H1 (cell line): ENCODE results near the gene LANCL1. TPM values are rescaled to one million over a fixed set of nuclear protein-coding genes. Genes with fewer than 3 reads are reported as not detected.

Experiments used
- CTCF ChIA-PET: fragments of 300-600 bp; sonication (Branson Sonifier 250); formaldehyde crosslinking; loops from one replicate; lab custom pipeline; 2021; ENCODE audit not compliant: partially characterized antibody; lab: Charles Lee
- POLR2A ChIA-PET: fragments of 300-600 bp; sonication (Branson Sonifier 250); formaldehyde crosslinking; loops from one replicate; lab custom pipeline; 2021; ENCODE audit warnings: inconsistent platforms; ENCODE audit not compliant: partially characterized antibody; lab: Charles Lee
- DNase-seq, 2 experiments: peaks; one replicate each; pipeline versions ENCODE4 v3.0.0 to v3.0.0-alpha.2; 2010 to 2022; ENCODE audit warnings: low spot score in 2 of 2, low read depth in 1 of 2, mixed read lengths in 1 of 2
- FAIRE-seq: peaks from 2 replicates; lab custom pipeline; 2011; peaks lifted over from hg19 to GRCh38; lab: Jason Lieb, UNC
- H2AFZ ChIP-seq: 2 replicates; pipeline ENCODE4 v1.8.1; 2012; ENCODE audit warnings: low read length, inconsistent platforms
- H2AK5ac ChIP-seq: 2 replicates; pipeline ENCODE4 v1.6.1; 2013; ENCODE audit warnings: low read depth, low read length
- H2BK120ac ChIP-seq: replicated peaks from 2 replicates; pipeline ENCODE3; 2013; ENCODE audit warnings: low read depth, low read length, inconsistent platforms
- H2BK12ac ChIP-seq: 2 replicates; pipeline ENCODE4 v1.6.1; 2013; ENCODE audit warnings: low read depth, low read length
- H2BK15ac ChIP-seq: 2 replicates; pipeline ENCODE4 v1.6.1; 2013; ENCODE audit warnings: low read length
- H2BK20ac ChIP-seq: 2 replicates; pipeline ENCODE4 v1.6.1; 2013; ENCODE audit warnings: low read length
- H2BK5ac ChIP-seq: 2 replicates; pipeline ENCODE4 v1.6.1; 2013; ENCODE audit warnings: low read depth, low read length
- H3K14ac ChIP-seq: 2 replicates; pipeline ENCODE4 v1.6.1; 2013; ENCODE audit warnings: inconsistent platforms; ENCODE audit not compliant: insufficient read length
- H3K18ac ChIP-seq: 2 replicates; pipeline ENCODE4 v1.6.1; 2013; ENCODE audit warnings: low read length; ENCODE audit errors: extremely low read depth
- H3K23ac ChIP-seq: 2 replicates; pipeline ENCODE4 v1.6.1; 2013; ENCODE audit warnings: inconsistent platforms; ENCODE audit not compliant: insufficient read length
- H3K23me2 ChIP-seq: 2 replicates; pipeline ENCODE4 v1.6.1; 2013; ENCODE audit warnings: low read depth, low read length
- H3K27ac ChIP-seq: 2 replicates; pipeline ENCODE4 v1.6.1; 2011; ENCODE audit warnings: low read depth, low read length, inconsistent platforms
- H3K27me3 ChIP-seq, 4 experiments: replicated peaks in 1 of 4; 1 replicate in 1 of 4; 2 replicates in 3 of 4; pipeline versions ENCODE4 v1.6.1 to v1.8.1; 2011 to 2013; ENCODE audit warnings: low read length in 3 of 4, mild to moderate bottlenecking in 3 of 4, inconsistent platforms in 2 of 4, mixed read lengths in 2 of 4, moderate library complexity in 1 of 4; ENCODE audit not compliant: control insufficient read depth in 3 of 4, insufficient read depth in 3 of 4; ENCODE audit errors: extremely low read depth in 1 of 4
- H3K36me3 ChIP-seq, 4 experiments: 2 replicates each; pipeline versions ENCODE4 v1.6.1 to v1.8.1; 2011 to 2013; ENCODE audit warnings: mild to moderate bottlenecking in 4 of 4, low read length in 3 of 4, moderate library complexity in 2 of 4, control low read depth in 1 of 4, inconsistent platforms in 1 of 4; ENCODE audit not compliant: insufficient read depth in 4 of 4, control insufficient read depth in 2 of 4
- H3K4ac ChIP-seq: replicated peaks from 2 replicates; pipeline ENCODE3; 2013; ENCODE audit warnings: low read length, low read depth, mixed read lengths, inconsistent platforms; ENCODE audit not compliant: insufficient read length
- H3K4me1 ChIP-seq, 4 experiments: replicated peaks in 1 of 4; 1 replicate in 1 of 4; 2 replicates in 3 of 4; pipeline versions ENCODE4 v1.6.1 to v1.8.1; 2011 to 2013; ENCODE audit warnings: low read length in 3 of 4, inconsistent platforms in 2 of 4, mixed read lengths in 1 of 4; ENCODE audit not compliant: insufficient read depth in 4 of 4, control insufficient read depth in 3 of 4
- H3K4me2 ChIP-seq, 2 experiments: 2 replicates each; pipeline versions ENCODE4 v1.6.1 to v1.8.1; 2011 to 2013; ENCODE audit warnings: low read depth in 2 of 2, low read length in 2 of 2, control low read depth in 1 of 2, inconsistent platforms in 1 of 2, mild to moderate bottlenecking in 1 of 2; ENCODE audit not compliant: insufficient read depth in 1 of 2
- H3K4me3 ChIP-seq, 4 experiments: fragments of 200-600, 300-600 bp in 1 of 4; sonication (generic), shearing (Covaris generic), sonication (Bioruptor Twin) in 1 of 4; 2 replicates each; pipeline versions ENCODE4 v1.5.1 to v1.8.1; 2011 to 2016; ENCODE audit warnings: low read length in 4 of 4, low read depth in 3 of 4, control low read depth in 2 of 4, inconsistent platforms in 2 of 4, mild to moderate bottlenecking in 2 of 4, mixed read lengths in 1 of 4, moderate library complexity in 1 of 4; ENCODE audit not compliant: insufficient read depth in 2 of 4; ENCODE audit errors: extremely low read depth in 1 of 4
- H3K56ac ChIP-seq: replicated peaks from 2 replicates; pipeline ENCODE3; 2013; ENCODE audit warnings: low read depth, mild to moderate bottlenecking, mixed read lengths, low read length, inconsistent platforms; ENCODE audit not compliant: insufficient read length
- H3K79me1 ChIP-seq: 2 replicates; pipeline ENCODE4 v1.6.1; 2013; ENCODE audit warnings: low read depth, low read length, control low read depth
- H3K79me2 ChIP-seq, 2 experiments: 2 replicates each; pipeline versions ENCODE4 v1.6.1 to v1.8.1; 2012 to 2013; ENCODE audit warnings: low read length in 2 of 2, mild to moderate bottlenecking in 2 of 2, inconsistent platforms in 1 of 2; ENCODE audit not compliant: insufficient read depth in 2 of 2, control insufficient read depth in 1 of 2
- H3K9ac ChIP-seq, 4 experiments: replicated peaks in 1 of 4; 1 replicate in 1 of 4; 2 replicates in 3 of 4; pipeline versions ENCODE4 v1.6.1 to v1.8.1; 2011 to 2013; ENCODE audit warnings: low read depth in 3 of 4, low read length in 3 of 4, control low read depth in 2 of 4, mild to moderate bottlenecking in 2 of 4, moderate library complexity in 2 of 4, inconsistent platforms in 1 of 4; ENCODE audit errors: extremely low read depth in 1 of 4
- H3K9me3 ChIP-seq, 2 experiments: 2 replicates each; pipeline versions ENCODE4 v1.6.1 to v1.8.1; 2012 to 2013; ENCODE audit warnings: mild to moderate bottlenecking in 2 of 2, moderate library complexity in 2 of 2, control low read depth in 1 of 2, inconsistent platforms in 1 of 2, low read depth in 1 of 2, low read length in 1 of 2, mixed read lengths in 1 of 2; ENCODE audit not compliant: insufficient read depth in 2 of 2
- H4K20me1 ChIP-seq, 2 experiments: replicated peaks in 1 of 2; 2 replicates each; pipeline versions ENCODE3 to v1.8.1; 2011 to 2013; ENCODE audit warnings: inconsistent platforms in 2 of 2, low read length in 2 of 2, mild to moderate bottlenecking in 1 of 2; ENCODE audit not compliant: insufficient read depth in 2 of 2, control insufficient read depth in 1 of 2
- H4K5ac ChIP-seq: 2 replicates; pipeline ENCODE4 v1.6.1; 2013; ENCODE audit warnings: low read length, low read depth, mixed read lengths, inconsistent platforms; ENCODE audit not compliant: insufficient read length
- H4K8ac ChIP-seq: 2 replicates; pipeline ENCODE4 v1.8.0; 2013; ENCODE audit warnings: mild to moderate bottlenecking, moderate library complexity, low read length, inconsistent platforms; ENCODE audit not compliant: insufficient read depth; ENCODE audit errors: extremely low read depth
- H4K91ac ChIP-seq: replicated peaks from 2 replicates; pipeline ENCODE3; 2013; ENCODE audit warnings: low read length, mixed read lengths, inconsistent platforms; ENCODE audit not compliant: insufficient read length
- ASH2L ChIP-seq: fragments of 200-600, 300-600 bp; sonication (generic); IDR thresholded peaks from one replicate; pipeline ENCODE4 v1.7.1; 2017; ENCODE audit warnings: low read length
- ATF2 ChIP-seq: IDR thresholded peaks from 2 replicates; pipeline ENCODE4 v1.6.1; 2012; ENCODE audit warnings: low read length, inconsistent platforms
- CBX5 ChIP-seq: fragments of 300-800, 300-1000 bp; sonication (generic); IDR thresholded peaks from 2 replicates; pipeline ENCODE4 v1.7.1; 2016; ENCODE audit warnings: antibody characterized with exemption, low read length, low read depth
- CBX8 ChIP-seq: fragments of 300-800, 300-1000 bp; sonication (generic); IDR thresholded peaks from 2 replicates; pipeline ENCODE4 v1.7.1; 2016; ENCODE audit warnings: low read depth, low read length, borderline replicate concordance
- CHD2 ChIP-seq: IDR thresholded peaks from 2 replicates; pipeline ENCODE4 v1.6.1; 2012; ENCODE audit warnings: low read length, improper control_type of control experiment
- CTBP2 ChIP-seq: IDR thresholded peaks from 2 replicates; pipeline ENCODE4 v1.7.0; 2011; ENCODE audit warnings: borderline replicate concordance, mild to moderate bottlenecking, moderate library complexity, mixed read lengths, low read length; ENCODE audit not compliant: insufficient read depth, insufficient read length
- E2F6 ChIP-seq: IDR thresholded peaks from 2 replicates; pipeline ENCODE4 v1.6.1; 2012; ENCODE audit warnings: inconsistent platforms
- RNF2 ChIP-seq: fragments of 200-900, 300-1000 bp; sonication (generic); IDR thresholded peaks from 2 replicates; pipeline ENCODE4 v1.7.1; 2016; ENCODE audit warnings: borderline replicate concordance, low read depth, mild to moderate bottlenecking, antibody characterized with exemption, low read length; ENCODE audit not compliant: poor library complexity, severe bottlenecking; ENCODE audit errors: missing control alignments
- SIRT6 ChIP-seq: IDR thresholded peaks from one replicate; pipeline ENCODE4 v1.7.1; 2012; ENCODE audit warnings: low read length, inconsistent platforms
- SP4 ChIP-seq: IDR thresholded peaks from 2 replicates; pipeline ENCODE4 v1.6.1; 2012; ENCODE audit warnings: low read length, inconsistent platforms
- TAF7 ChIP-seq: optimal IDR thresholded peaks from 2 replicates; pipeline ENCODE3; 2011; ENCODE audit warnings: low read depth, mild to moderate bottlenecking, inconsistent platforms, low read length, moderate library complexity, borderline replicate concordance
- TCF12 ChIP-seq: IDR thresholded peaks from 2 replicates; pipeline ENCODE4 v1.6.1; 2011; ENCODE audit warnings: low read depth, mild to moderate bottlenecking, low read length
- WGBS, 2 experiments: shearing (Covaris generic) in 1 of 2; methylation state at CpG; one replicate each; pipeline versions ENCODE4 v1.1.6 to v1.1.7; 2013 to 2015; ENCODE audit warnings: low lambda C conversion rate in 2 of 2, mixed read lengths in 2 of 2, inconsistent platforms in 1 of 2, low coverage in 1 of 2, missing lambda C conversion rate in 1 of 2; ENCODE audit not compliant: insufficient replicate concordance in 2 of 2, insufficient coverage in 1 of 2, insufficient read length in 1 of 2; ENCODE audit errors: extremely low coverage in 1 of 2, missing lambda C conversion rate in 1 of 2; 5-methylcytosine and 5-hydroxymethylcytosine counted together
- polyA plus RNA-seq, 7 experiments: library from polyadenylated mRNA; depleted of rRNA in 3 of 7; stranded (reverse) in 5 of 7; unstranded in 2 of 7; fragments of >200 nt in 5 of 7; fragments of 200-250 nt in 2 of 7; gene quantifications; 1 replicate in 5 of 7; 2 replicates in 1 of 7; 4 replicates in 1 of 7; pipeline versions ENCODE4 v1.2.1 to v1.2.3, GENCODE V29; 2011 to 2013; ENCODE audit warnings: missing spikeins in 2 of 7, mixed read lengths in 2 of 7
- total RNA-seq: library from RNA; stranded (reverse); fragmentation: NEBNext Ultra II Directional; extraction: Animal tissue kit (Norgen Biotek cat#: 25700); gene quantifications from 2 replicates; pipeline ENCODE4 v1.2.1, GENCODE V29; 2021

Gene LANCL1
- total and polyA plus RNA-seq, 2 of the 8 experiments (the other 6 are each of a cell fraction or from before 2014, with no cell fraction given) = 26.2 to 48.7 TPM

- Histone ChIP-seq H3K18ac (no peak overlapping the region), H3K4me1 (no peaks in the 10 kb centered on the region), H2BK15ac (no peak overlapping the region), H3K4me2 (no peak overlapping the region), H4K91ac (no peak overlapping the region), H3K23me2 (no peaks in the 10 kb centered on the region), H3K4me3 (no peak overlapping the region), H4K20me1 (no peaks in the 10 kb centered on the region), H3K27ac (no peak overlapping the region), H2BK20ac (no peak overlapping the region), H2BK12ac (no peak overlapping the region), H3K9me3 (no peaks in the 10 kb centered on the region), H3K14ac (no peak overlapping the region), H3K79me2 (no peaks in the 10 kb centered on the region), H3K79me1 (no peaks in the 10 kb centered on the region; the same call in 1 of the 2 replicates), H3K9ac (no peak overlapping the region), H2AFZ (no peak overlapping the region), H3K4ac (no peak overlapping the region), H2AK5ac (no peak overlapping the region), H2BK120ac (no peak overlapping the region), H3K27me3 (no peaks in the 10 kb centered on the region), H2BK5ac (no peak overlapping the region), H3K23ac (no peak overlapping the region), H3K36me3 (peaks cover 2 to 26% (median 7%) of the 10 kb centered on the region in 4 experiments; a peak in 7 of 8 replicates), H4K8ac (no peak overlapping the region), H4K5ac (no peak overlapping the region), H3K56ac (no peak overlapping the region)
- WGBS, 2 experiments = 80% methylated on average over 5 of the region's 5 CpGs; no CpG with 5 or more reads in 1 of the 2 experiments
- POLR2A ChIA-PET = interaction anchor here (0.6 to 1.2 kb wide), 2 partner anchors 12 to 895 kb away, joined by 3 to 4 read pairs; no protein-coding TSS in a partner anchor
- DNase-seq (no peak), FAIRE-seq (no peak)
- CTCF ChIA-PET = interaction anchor here (1.3 kb wide), 1 partner anchor 16 kb away, joined by 3 read pairs; no protein-coding TSS in a partner anchor
- no peak for TF ChIP-seq CTBP2
- no peak for TF ChIP-seq E2F6
- no peak for TF ChIP-seq SP4
- no peak for TF ChIP-seq CHD2
- TF ChIP-seq ATF2 = no peak
- TF ChIP-seq CBX5 = no peak
- no peak for TF ChIP-seq CBX8
- TF ChIP-seq SIRT6 = no peak
- no peak for TF ChIP-seq ASH2L
- TF ChIP-seq RNF2 = no peak
- no peak for TF ChIP-seq TAF7
- TF ChIP-seq TCF12 = no peak
Observed at GRCh38 chr2:210459880-210460279, 16.7 kb downstream of the LANCL1 start.
